NCI-H2081 (cell line): ENCODE data around the gene GLT1D1.
A peak's percentile ranks its signal among the peaks of the same experiment; 100 is the strongest.
"Not testable (repeated sequence)": the region's sequence is repeated elsewhere in the genome, so short reads cannot be mapped to it uniquely, and the experiment has no call there.

Experiments used
- DNase-seq, 2 experiments: peaks; one replicate each; lab custom pipeline; 2025; lab: John Stamatoyannopoulos, UW

GLT1D1 gene

DNA sequence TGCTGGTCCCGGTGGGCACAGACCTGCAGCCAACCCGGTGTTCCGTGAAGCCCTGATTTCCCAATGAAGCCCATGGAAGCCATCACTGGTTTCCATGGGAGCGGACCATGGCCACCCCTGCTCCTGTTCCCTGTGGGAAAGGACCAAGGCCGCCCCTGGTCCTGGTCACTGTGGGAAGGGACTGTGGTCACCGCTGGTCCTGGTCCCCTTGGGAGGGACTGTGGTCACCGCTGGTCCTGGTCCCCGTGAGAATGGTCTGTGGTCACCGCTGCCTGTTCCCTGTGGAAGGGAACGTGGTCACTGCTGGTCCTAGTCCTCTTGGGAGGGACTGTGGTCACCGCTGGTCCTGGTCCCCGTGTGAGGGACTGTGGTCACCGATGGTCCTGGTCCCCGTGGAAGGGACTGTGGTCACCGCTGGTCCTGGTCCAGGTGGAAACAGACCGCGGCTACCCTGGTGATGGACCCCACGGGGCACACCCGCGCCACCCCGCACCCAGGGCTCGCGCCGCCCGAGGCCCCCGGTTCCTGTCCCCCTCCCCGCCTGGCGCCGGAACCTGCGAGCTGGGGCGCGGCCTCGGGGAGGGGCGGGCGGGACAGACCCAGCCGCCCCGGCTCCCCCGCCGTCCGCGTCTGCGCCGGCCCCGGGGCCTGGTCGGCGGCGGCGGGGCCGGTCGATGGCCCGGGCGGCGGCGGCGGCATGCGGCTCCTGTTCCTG, at the start of gene GLT1D1:
Gene GLT1D1 (plus strand): TSS at position 594 of the 715 bp plus-strand sequence. CDS start 104 bp downstream, at position 698.
- no peak for DNase-seq

- DNase-seq: no peak
These were observed 49.5 kb upstream of the GLT1D1 start for GRCh38 chr12:128803788-128804187.

- no peak for DNase-seq
These were observed 48.5 kb upstream of the GLT1D1 start for GRCh38 chr12:128804762-128805161.

DNA sequence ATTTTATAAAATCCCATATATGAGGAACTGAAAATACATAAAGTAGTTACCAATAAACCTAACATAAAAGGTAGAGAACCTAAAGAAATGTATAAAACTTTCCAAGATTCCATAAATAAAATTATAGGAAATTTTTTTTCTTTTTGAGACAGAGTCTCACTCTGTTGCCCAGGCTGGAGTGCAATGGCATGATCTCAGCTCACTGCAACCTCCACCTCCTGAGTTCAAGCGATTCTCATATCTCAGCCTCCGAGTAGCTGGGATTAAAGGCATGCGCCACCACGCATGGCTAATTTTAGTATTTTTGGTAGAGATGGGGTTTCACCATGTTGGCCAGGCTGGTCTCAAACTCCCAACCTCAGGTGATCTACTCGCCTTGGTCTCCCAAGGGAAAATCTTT, 47.9 kb upstream of the GLT1D1 start:
- not testable (repeated sequence) for DNase-seq

GRCh38 chr12:128806573-128806972, 46.7 kb upstream of the GLT1D1 start:
- no peak for DNase-seq

- DNase-seq: no peak
These were observed 46.0 kb upstream of the GLT1D1 start for GRCh38 chr12:128807161-128807724.

DNA sequence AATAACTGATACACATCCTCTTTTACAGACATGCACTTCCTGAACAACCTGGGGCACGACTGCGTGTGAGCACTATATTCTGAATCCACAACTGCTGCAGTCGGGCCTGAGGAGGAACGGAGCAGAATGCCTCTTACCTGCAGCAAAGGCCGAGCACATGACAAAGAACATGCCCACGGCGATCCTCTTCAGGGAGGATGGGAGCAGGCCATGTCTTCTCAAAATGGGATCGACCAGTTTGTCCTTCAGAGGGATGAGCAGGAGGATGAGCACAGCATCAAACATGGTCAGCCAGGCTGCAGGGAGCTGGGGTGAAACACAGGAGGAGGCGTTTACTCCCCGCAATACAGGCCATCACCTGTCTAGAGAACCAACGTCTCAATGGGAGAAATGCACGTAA, 44.6 kb upstream of the GLT1D1 start:
- DNase-seq: no peak

GRCh38 chr12:128810182-128811127, 42.8 kb upstream of the GLT1D1 start:
- no peak for DNase-seq

DNA sequence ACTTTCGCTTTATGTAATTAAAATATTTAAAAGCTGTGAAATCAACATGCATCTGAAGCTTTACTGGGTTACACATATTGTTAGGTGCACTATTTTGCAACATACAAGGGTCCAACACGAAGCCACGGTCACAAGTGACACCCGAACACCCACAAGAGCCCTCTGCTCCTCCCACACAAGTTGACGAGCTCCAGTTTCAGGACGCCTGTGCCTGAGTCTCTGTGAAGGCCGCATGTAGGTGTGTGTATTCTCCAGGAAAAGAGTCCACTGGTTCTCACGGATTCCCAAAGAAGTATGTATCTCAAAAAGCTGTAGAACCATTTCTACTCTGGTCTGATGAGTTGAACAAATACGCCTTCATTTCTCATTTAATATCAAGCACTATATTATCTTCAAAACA, 41.5 kb upstream of the GLT1D1 start:
- DNase-seq: no peak

DNA sequence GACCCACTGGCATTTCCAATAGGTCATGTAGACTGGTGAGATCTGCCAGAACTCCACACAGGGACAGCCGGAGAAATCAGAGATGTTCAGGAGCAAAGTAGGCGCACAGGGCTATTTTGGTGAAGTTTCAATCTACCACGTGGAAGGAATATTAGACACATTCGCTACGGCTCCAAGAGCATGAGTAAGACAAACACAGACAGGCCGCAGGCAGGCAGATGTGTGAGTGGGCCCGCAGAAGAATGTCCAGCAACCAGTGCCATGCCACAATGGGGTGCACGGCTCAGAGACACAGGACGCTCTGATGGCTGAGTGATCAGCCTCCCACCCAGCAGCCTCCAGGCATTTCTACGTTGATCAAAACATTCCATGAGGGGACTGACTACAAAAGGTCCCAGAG, 39.9 kb upstream of the GLT1D1 start:
- DNase-seq: no peak

GRCh38 chr12:128813883-128814282, 39.4 kb upstream of the GLT1D1 start:
- no peak for DNase-seq

GRCh38 chr12:128814411-128815261, 38.6 kb upstream of the GLT1D1 start:
- DNase-seq: no peak

GRCh38 chr12:128815779-128816642, 37.3 kb upstream of the GLT1D1 start:
- DNase-seq: no peak

GRCh38 chr12:128816643-128816920, 36.7 kb upstream of the GLT1D1 start:
- DNase-seq: no peak

GRCh38 chr12:128817111-128818015, 35.9 kb upstream of the GLT1D1 start:
- DNase-seq: peak; percentile 47 to 75

DNA sequence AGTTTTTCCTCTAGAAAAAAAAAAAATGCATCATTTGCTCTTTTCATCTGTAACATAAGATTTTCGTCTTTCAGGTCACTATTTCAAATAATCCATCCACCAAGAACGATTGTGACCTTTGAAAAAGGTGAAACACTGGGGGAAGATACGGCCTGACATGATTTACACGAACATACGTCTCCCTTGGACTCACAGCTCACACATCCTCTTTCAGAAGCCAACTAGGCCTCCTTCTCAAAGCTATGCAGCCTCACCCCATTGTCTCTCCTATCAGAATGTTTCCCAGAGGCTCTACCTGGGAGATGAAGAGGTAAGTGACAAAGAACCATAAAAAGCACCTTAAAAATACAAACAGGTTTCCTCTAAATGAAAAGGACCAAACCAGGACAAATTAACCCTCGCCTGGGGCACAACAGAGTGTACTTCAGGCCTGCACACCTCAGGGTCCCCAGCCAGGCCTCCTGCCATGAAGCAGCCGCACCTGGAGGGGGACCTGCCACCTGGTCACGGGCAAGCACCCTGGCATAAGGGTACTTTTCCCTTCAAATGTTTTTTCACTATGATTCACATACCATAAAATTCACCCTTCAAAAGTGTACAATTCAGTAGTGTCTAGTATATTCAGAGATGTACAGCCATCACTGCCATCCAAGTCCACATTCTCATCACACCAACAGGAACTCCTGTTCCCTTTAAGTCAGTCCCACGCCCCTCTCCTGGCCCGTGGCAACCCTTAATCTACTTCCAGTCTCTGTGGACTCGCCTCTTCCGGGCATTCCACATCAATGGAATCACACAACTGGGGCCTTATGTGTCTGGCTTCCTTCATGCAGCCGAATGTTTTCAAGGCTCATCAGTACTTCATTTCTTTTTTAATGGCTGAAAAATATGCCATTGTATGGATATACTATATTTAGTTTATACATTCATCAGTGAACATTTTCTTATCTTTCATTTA, 34.9 kb upstream of the GLT1D1 start:
- no peak for DNase-seq

DNA sequence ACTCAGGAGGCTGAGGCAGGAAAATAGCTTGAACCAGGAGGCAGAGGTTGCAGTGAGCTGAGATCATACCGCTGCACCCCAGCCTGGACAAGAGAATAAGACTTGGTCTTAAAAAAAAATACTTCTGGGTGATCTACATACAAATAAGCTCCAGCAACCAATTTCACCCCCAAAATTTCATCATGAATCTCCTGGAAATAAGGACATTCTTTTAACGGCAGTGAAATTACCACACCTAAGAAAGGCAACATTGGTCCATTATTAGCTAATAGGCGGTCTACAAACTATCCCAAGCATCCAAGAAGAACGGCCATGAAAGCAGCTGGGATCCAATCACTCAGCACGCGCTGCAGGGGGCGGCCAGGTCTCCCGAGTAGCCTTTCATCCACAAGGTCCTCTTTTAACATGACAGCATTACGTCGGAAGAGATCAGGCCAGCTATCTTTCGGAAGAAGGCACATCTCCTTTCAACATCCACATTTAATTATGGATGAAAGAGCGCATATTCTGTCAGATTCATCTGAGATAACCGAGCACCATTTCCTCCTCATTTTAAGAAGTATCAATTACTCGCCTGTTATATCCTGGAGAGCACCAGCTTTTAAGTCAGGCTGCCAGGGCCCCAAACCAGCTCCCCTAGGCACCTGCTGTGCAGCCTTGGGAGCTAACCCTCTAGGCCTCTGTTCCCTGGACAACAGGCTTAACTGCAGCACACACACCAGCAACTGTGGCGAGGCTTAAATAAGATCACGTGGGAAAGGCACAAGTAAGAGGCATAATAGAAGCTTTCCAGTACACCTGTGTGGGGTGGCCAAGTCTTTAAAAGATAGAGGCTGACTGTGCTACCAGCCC, 33.8 kb upstream of the GLT1D1 start:
- DNase-seq: peak in 1 of 2 experiments; percentile 70

- DNase-seq: no peak
These were observed 33.0 kb upstream of the GLT1D1 start for GRCh38 chr12:128820253-128820652.
